Suprapubic skin (tissue), 3 donors: ENCODE results near the gene TUT1.

ENCODE experiments used
- EP300 ChIP-seq: sonication (generic); formaldehyde crosslinking; IDR thresholded peaks from one replicate; pipeline ENCODE4 v1.6.1; 2017; ENCODE audit warnings: antibody characterized with exemption
- POLR2A ChIP-seq, 2 donors: fragments of 450-650 bp; IDR thresholded peaks; one replicate each; pipeline ENCODE4 v1.6.1; 2017; ENCODE audit warnings: antibody characterized with exemption in 2 of 2, mild to moderate bottlenecking in 2 of 2, moderate library complexity in 2 of 2
- TF ChIP-seq, protein P1 (sequence below), 2 donors: fragments of 200-600 bp in 1 of 2; fragments of 450-650 bp in 1 of 2; sonication (generic) in 1 of 2; IDR thresholded peaks; one replicate each; pipeline ENCODE4 v1.5.1; 2016 to 2019; ENCODE audit warnings: antibody characterized with exemption in 2 of 2, mild to moderate bottlenecking in 1 of 2, moderate library complexity in 1 of 2

DNA sequence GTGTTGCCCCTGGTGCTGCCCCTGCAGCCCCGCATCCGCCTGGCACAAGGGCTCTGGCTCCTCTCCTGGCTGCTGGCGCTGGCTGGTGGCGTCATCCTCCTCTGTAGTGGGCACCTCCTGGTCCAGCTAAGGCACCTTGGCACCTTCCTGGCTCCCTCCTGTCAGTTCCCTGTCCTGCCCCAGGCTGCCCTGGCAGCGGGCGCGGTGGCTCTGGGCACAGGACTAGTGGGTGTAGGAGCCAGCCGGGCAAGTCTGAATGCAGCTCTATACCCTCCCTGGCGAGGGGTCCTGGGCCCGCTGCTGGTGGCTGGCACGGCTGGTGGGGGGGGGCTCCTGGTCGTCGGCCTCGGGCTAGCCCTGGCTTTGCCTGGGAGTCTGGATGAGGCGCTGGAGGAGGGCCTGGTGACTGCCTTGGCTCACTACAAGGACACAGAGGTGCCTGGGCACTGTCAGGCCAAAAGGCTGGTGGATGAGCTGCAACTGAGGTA, 22.0 kb upstream of the TUT1 start:
- TF ChIP-seq, protein P1, sequence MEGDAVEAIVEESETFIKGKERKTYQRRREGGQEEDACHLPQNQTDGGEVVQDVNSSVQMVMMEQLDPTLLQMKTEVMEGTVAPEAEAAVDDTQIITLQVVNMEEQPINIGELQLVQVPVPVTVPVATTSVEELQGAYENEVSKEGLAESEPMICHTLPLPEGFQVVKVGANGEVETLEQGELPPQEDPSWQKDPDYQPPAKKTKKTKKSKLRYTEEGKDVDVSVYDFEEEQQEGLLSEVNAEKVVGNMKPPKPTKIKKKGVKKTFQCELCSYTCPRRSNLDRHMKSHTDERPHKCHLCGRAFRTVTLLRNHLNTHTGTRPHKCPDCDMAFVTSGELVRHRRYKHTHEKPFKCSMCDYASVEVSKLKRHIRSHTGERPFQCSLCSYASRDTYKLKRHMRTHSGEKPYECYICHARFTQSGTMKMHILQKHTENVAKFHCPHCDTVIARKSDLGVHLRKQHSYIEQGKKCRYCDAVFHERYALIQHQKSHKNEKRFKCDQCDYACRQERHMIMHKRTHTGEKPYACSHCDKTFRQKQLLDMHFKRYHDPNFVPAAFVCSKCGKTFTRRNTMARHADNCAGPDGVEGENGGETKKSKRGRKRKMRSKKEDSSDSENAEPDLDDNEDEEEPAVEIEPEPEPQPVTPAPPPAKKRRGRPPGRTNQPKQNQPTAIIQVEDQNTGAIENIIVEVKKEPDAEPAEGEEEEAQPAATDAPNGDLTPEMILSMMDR (IDR thresholded peaks at IDR 0.05), result no peak
- no peak for TF ChIP-seq POLR2A (IDR thresholded peaks at IDR 0.05)
- no peak for TF ChIP-seq EP300
